ENCODE results near the gene FLT4. TPM values are rescaled to one million over a fixed set of nuclear protein-coding genes. Genes with fewer than 3 reads are reported as not detected.

The FLT4 gene
- total RNA-seq, 6 experiments from 2014 or later: not detected

DNA sequence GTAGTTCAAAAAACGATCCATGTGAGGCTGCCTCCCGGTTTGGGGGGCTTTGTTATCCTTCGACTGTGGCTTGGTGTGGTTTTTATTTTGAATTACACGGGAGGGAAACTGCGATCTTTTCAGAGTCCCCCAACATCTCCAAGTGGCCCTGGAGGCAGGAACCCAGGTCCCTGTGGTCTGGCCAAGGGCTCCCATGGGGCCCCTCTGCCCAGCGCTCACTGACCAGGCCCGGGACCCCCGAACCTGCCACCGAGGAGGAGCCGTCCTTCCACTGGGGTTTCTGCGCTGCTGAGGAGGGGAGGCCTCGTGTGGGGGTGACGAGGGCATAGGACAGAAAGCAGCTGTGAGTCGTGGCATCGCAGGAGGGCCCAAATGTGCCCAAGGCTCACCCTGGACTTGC is 40.0 kb downstream of the FLT4 start:
- DNase-seq: no peak
- Mint-ChIP-seq H3K27me3 (ENCODE audit: insufficient read depth) (peaks cover 2% of the 10 kb centered on the region), H3K4me3 (no peak overlapping the region), H3K36me3 (ENCODE audit: low read depth) (no peaks in the 10 kb centered on the region), H3K4me1 (ENCODE audit: low read depth) (no peaks in the 10 kb centered on the region), H3K27ac (no peak overlapping the region), H3K9me3 (peaks cover 5% of the 10 kb centered on the region; the same call in 1 of the 2 replicates)
- TF ChIP-seq, protein P1, sequence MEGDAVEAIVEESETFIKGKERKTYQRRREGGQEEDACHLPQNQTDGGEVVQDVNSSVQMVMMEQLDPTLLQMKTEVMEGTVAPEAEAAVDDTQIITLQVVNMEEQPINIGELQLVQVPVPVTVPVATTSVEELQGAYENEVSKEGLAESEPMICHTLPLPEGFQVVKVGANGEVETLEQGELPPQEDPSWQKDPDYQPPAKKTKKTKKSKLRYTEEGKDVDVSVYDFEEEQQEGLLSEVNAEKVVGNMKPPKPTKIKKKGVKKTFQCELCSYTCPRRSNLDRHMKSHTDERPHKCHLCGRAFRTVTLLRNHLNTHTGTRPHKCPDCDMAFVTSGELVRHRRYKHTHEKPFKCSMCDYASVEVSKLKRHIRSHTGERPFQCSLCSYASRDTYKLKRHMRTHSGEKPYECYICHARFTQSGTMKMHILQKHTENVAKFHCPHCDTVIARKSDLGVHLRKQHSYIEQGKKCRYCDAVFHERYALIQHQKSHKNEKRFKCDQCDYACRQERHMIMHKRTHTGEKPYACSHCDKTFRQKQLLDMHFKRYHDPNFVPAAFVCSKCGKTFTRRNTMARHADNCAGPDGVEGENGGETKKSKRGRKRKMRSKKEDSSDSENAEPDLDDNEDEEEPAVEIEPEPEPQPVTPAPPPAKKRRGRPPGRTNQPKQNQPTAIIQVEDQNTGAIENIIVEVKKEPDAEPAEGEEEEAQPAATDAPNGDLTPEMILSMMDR (IDR thresholded peaks at IDR 0.05): no peak

GRCh38 chr5:180608572-180609310 is 40.7 kb downstream of the FLT4 start:
- TF ChIP-seq, protein P1 (IDR thresholded peaks at IDR 0.05): no peak
- Mint-ChIP-seq H3K27me3 (ENCODE audit: insufficient read depth) (peaks cover 5% of the 10 kb centered on the region), H3K4me1 (ENCODE audit: low read depth) (no peaks in the 10 kb centered on the region), H3K27ac (no peak overlapping the region), H3K9me3 (no peaks in the 10 kb centered on the region; the same call in 1 of the 2 replicates), H3K36me3 (ENCODE audit: low read depth) (no peaks in the 10 kb centered on the region), H3K4me3 (no peak overlapping the region)
- DNase-seq: no peak

GRCh38 chr5:180607861-180608571 is 41.4 kb downstream of the FLT4 start:
- Mint-ChIP-seq H3K36me3 (ENCODE audit: low read depth) (no peaks in the 10 kb centered on the region), H3K27ac (no peak overlapping the region), H3K9me3 (no peaks in the 10 kb centered on the region; the same call in 1 of the 2 replicates), H3K4me3 (no peak overlapping the region), H3K27me3 (ENCODE audit: insufficient read depth) (peaks cover 3% of the 10 kb centered on the region; the same call in 1 of the 2 replicates), H3K4me1 (ENCODE audit: low read depth) (no peaks in the 10 kb centered on the region)
- TF ChIP-seq, protein P1 (IDR thresholded peaks at IDR 0.05): no peak
- DNase-seq: no peak

DNA sequence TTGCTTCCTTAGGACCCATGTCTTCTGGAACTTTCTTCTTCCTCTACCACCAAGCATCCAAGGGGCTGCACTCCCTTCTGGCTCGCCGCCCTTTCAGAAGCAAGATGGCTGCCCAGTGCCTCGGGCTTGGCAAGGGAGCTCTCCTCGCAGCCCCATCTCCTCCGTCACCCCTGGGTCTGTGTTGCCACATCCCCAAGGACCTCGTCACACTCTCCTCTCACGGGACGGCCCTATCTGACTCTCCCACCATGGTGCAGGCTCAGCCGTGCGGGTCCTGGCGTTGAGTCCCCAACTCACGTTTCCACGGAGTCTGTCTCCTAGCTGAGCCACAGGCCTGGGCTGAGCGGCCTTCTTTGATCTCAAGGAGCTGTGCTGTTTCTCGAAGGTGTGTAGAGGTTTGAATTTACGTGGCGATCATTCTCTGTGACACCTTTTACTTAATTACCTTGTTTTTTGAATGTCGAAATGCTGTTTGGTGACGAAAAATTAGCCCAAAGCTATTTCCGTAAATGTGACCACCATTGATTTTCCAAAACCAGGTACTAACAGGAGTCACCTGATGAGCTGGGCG is 43.1 kb downstream of the FLT4 start:
- TF ChIP-seq, protein P1 (IDR thresholded peaks at IDR 0.05): no peak; the same call in none of the 2 replicates
- H3K4me1 Mint-ChIP-seq (ENCODE audit: low read depth): no peaks in the 10 kb centered on the region
- H3K27me3 Mint-ChIP-seq (ENCODE audit: insufficient read depth): peaks cover 6% of the 10 kb centered on the region
- H3K9me3 Mint-ChIP-seq: no peaks in the 10 kb centered on the region; the same call in 1 of the 2 replicates
- H3K4me3 Mint-ChIP-seq: no peak overlapping the region
- no peaks in the 10 kb centered on the region for H3K36me3 Mint-ChIP-seq (ENCODE audit: low read depth)
- DNase-seq: no peak
- H3K27ac Mint-ChIP-seq: no peak overlapping the region

GRCh38 chr5:180605554-180606214 is 43.7 kb downstream of the FLT4 start:
- Mint-ChIP-seq H3K27ac (no peak overlapping the region), H3K4me1 (ENCODE audit: low read depth) (no peaks in the 10 kb centered on the region), H3K36me3 (ENCODE audit: low read depth) (no peaks in the 10 kb centered on the region), H3K27me3 (ENCODE audit: insufficient read depth) (peaks cover 6% of the 10 kb centered on the region), H3K4me3 (no peak overlapping the region), H3K9me3 (no peaks in the 10 kb centered on the region; the same call in 1 of the 2 replicates)
- TF ChIP-seq, protein P1 (IDR thresholded peaks at IDR 0.05): peak; percentile 87
- DNase-seq: peak; percentile 29
